Loucy (cell line): ENCODE results near the gene ARHGAP24.
"Not testable (repeated sequence)": the region's sequence is repeated elsewhere in the genome, so short reads cannot be mapped to it uniquely, and the experiment has no call there.

Experiments used
- H2AFZ ChIP-seq: fragments of 200-600 bp; sonication (generic); 2 replicates; pipeline ENCODE4 v1.6.0; 2016; ENCODE audit warnings: antibody characterized with exemption, mild to moderate bottlenecking, low read length, moderate library complexity
- H3F3A ChIP-seq: fragments of 200-600 bp; 2 replicates; pipeline ENCODE4 v1.6.0; 2016; ENCODE audit warnings: antibody characterized with exemption, low read depth, mild to moderate bottlenecking
- H3K27me3 ChIP-seq: fragments of 200-600 bp; sonication (generic); 2 replicates; pipeline ENCODE4 v1.6.1; 2014; ENCODE audit warnings: low read length, mild to moderate bottlenecking; ENCODE audit not compliant: insufficient read depth, poor library complexity, severe bottlenecking
- H3K36me3 ChIP-seq: fragments of 200-600 bp; sonication (generic); 2 replicates; pipeline ENCODE4 v1.6.1; 2016; ENCODE audit warnings: low read length; ENCODE audit not compliant: insufficient read depth
- H3K4me1 ChIP-seq: fragments of 200-600 bp; sonication (generic); 2 replicates; pipeline ENCODE4 v1.5.1; 2014; ENCODE audit warnings: low read length, mild to moderate bottlenecking; ENCODE audit not compliant: insufficient read depth, poor library complexity, severe bottlenecking
- H3K4me2 ChIP-seq: fragments of 200-600 bp; sonication (generic); 2 replicates; pipeline ENCODE4 v1.6.0; 2014; ENCODE audit warnings: antibody characterized with exemption, low read length, low read depth, mild to moderate bottlenecking; ENCODE audit not compliant: poor library complexity, severe bottlenecking
- H3K4me3 ChIP-seq: fragments of 200-600 bp; sonication (generic); 2 replicates; pipeline ENCODE4 v1.5.1; 2014; ENCODE audit warnings: low read length, mild to moderate bottlenecking, mixed read lengths; ENCODE audit not compliant: poor library complexity, severe bottlenecking
- H3K79me2 ChIP-seq: fragments of 200-600 bp; sonication (generic); 2 replicates; pipeline ENCODE4 v1.6.1; 2014; ENCODE audit warnings: low read length; ENCODE audit not compliant: insufficient read depth
- H3K9ac ChIP-seq: fragments of 200-600 bp; sonication (generic); 2 replicates; pipeline ENCODE4 v1.6.0; 2014; ENCODE audit warnings: mild to moderate bottlenecking, low read depth, low read length, moderate library complexity; ENCODE audit not compliant: poor library complexity, severe bottlenecking
- H3K9me2 ChIP-seq: fragments of 200-600 bp; sonication (generic); replicated peaks from 2 replicates; pipeline ENCODE4 v1.6.1; 2016; ENCODE audit warnings: low read depth, low read length, mixed read lengths
- H3K9me3 ChIP-seq: fragments of 200-600 bp; sonication (generic); 2 replicates; pipeline ENCODE4 v1.6.1; 2014; ENCODE audit warnings: mild to moderate bottlenecking, antibody characterized with exemption, low read length, low read depth; ENCODE audit not compliant: insufficient read depth
- H4K20me1 ChIP-seq: fragments of 200-600 bp; sonication (generic); 2 replicates; pipeline ENCODE4 v1.6.0; 2014; ENCODE audit warnings: antibody characterized with exemption, low read length, mild to moderate bottlenecking; ENCODE audit not compliant: insufficient read depth, poor library complexity, severe bottlenecking
- EZH2phosphoT487 ChIP-seq: fragments of 200-600 bp; IDR thresholded peaks from 2 replicates; pipeline ENCODE4 v1.6.1; 2018; ENCODE audit warnings: antibody characterized with exemption, mild to moderate bottlenecking, moderate library complexity, borderline replicate concordance
- TF ChIP-seq, protein P1 (sequence below): fragments of 200-600 bp; sonication (generic); conservative IDR thresholded peaks from 2 replicates; pipeline ENCODE4 v1.5.1; 2014; ENCODE audit warnings: mild to moderate bottlenecking, antibody characterized with exemption, low read length

The ARHGAP24 gene

DNA sequence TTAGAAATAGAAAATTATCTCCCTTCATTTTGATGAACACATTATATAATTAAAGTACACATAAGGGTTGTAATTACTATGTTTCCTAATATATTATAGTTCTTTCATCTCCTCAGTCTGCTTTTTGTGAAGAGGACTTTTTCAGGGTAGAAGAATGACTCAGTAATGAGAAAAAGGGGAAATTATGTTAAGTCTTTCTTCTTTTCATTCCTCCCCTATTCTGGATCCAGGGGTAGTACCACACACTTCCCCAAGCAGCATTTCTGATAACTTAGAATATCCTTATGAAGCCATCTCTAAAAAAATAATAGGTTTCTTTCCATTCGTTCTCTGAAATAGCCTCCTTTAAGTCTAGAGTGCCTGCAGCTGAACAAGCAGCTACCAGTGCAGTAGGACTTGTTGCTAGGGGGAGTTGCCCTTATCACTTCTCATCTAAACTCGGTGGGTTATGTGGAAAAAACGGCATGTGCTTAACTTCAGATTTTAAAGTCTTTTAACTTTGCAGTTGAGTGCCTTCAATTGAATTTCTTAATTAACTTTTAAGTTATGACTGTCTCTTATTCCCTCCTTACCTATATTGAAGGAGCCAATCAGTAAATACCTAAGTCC is 184.8 kb downstream of the ARHGAP24 start:
- Histone ChIP-seq H3K9me3 (no peaks in the 10 kb centered on the region), H3K4me2 (peak overlapping the region; percentile 10), H4K20me1 (no peaks in the 10 kb centered on the region), H2AFZ (no peak overlapping the region; the same call in 1 of the 2 replicates), H3K4me3 (no peak overlapping the region), H3K4me1 (peaks cover 3% of the 10 kb centered on the region), H3K36me3 (no peaks in the 10 kb centered on the region), H3K9me2 (no peaks in the 10 kb centered on the region), H3K79me2 (no peaks in the 10 kb centered on the region), H3K9ac (no peak overlapping the region), H3K27me3 (no peaks in the 10 kb centered on the region), H3F3A (no peaks in the 10 kb centered on the region)
- TF ChIP-seq EZH2phosphoT487 = no peak
- TF ChIP-seq, protein P1, sequence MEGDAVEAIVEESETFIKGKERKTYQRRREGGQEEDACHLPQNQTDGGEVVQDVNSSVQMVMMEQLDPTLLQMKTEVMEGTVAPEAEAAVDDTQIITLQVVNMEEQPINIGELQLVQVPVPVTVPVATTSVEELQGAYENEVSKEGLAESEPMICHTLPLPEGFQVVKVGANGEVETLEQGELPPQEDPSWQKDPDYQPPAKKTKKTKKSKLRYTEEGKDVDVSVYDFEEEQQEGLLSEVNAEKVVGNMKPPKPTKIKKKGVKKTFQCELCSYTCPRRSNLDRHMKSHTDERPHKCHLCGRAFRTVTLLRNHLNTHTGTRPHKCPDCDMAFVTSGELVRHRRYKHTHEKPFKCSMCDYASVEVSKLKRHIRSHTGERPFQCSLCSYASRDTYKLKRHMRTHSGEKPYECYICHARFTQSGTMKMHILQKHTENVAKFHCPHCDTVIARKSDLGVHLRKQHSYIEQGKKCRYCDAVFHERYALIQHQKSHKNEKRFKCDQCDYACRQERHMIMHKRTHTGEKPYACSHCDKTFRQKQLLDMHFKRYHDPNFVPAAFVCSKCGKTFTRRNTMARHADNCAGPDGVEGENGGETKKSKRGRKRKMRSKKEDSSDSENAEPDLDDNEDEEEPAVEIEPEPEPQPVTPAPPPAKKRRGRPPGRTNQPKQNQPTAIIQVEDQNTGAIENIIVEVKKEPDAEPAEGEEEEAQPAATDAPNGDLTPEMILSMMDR = no peak

DNA sequence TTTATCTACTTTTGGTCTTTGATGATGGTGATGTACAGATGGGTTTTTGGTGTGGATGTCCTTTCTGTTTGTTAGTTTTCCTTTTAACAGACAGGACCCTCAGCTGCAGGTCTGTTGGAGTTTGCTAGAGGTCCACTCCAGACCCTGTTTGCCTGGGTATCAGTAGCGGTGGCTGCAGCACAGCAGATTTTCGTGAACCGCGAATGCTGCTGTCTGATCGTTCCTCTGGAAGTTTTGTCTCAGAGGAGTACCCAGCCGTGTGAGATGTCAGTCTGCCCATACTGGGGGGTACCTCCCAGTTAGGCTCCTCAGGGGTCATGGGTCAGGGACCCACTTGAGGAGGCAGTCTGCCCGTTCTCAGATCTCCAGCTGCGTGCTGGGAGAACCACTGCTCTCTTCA is 191.7 kb downstream of the ARHGAP24 start:
- H3F3A ChIP-seq, H3K4me3 ChIP-seq, H3K4me1 ChIP-seq, H2AFZ ChIP-seq, H3K4me2 ChIP-seq, H4K20me1 ChIP-seq, H3K79me2 ChIP-seq, H3K9me2 ChIP-seq, H3K9ac ChIP-seq, H3K27me3 ChIP-seq, H3K9me3 ChIP-seq, H3K36me3 ChIP-seq: not testable (repeated sequence)

DNA sequence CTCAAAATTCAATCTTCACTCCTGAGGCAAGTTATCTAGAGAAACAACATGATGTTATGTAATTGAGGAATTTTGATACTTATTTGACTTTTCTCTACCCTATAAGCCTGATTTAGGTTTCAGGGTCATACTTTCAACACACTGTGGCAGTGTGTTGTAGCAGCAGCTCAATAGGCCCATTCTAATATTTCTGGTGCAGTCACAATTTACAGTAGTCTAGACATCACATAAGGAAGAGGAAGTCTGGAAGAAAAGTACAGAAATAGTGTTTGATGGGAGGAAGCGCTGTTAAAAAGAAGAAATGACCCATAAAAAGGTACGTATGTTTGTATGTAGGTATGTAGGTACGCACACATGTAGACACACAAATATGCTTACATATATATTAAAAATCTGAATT is 194.3 kb downstream of the ARHGAP24 start:
- no peaks in the 10 kb centered on the region for H3F3A ChIP-seq
- H3K9me3 ChIP-seq = no peaks in the 10 kb centered on the region
- no peaks in the 10 kb centered on the region for H3K9me2 ChIP-seq
- H3K4me3 ChIP-seq = no peak overlapping the region
- no peaks in the 10 kb centered on the region for H3K36me3 ChIP-seq
- no peaks in the 10 kb centered on the region for H3K27me3 ChIP-seq
- H3K4me1 ChIP-seq = no peaks in the 10 kb centered on the region
- no peaks in the 10 kb centered on the region for H3K79me2 ChIP-seq
- no peak for TF ChIP-seq EZH2phosphoT487
- TF ChIP-seq, protein P1 = no peak
- no peak overlapping the region for H2AFZ ChIP-seq
- H3K9ac ChIP-seq = no peak overlapping the region
- H4K20me1 ChIP-seq = no peaks in the 10 kb centered on the region
- no peak overlapping the region for H3K4me2 ChIP-seq

DNA sequence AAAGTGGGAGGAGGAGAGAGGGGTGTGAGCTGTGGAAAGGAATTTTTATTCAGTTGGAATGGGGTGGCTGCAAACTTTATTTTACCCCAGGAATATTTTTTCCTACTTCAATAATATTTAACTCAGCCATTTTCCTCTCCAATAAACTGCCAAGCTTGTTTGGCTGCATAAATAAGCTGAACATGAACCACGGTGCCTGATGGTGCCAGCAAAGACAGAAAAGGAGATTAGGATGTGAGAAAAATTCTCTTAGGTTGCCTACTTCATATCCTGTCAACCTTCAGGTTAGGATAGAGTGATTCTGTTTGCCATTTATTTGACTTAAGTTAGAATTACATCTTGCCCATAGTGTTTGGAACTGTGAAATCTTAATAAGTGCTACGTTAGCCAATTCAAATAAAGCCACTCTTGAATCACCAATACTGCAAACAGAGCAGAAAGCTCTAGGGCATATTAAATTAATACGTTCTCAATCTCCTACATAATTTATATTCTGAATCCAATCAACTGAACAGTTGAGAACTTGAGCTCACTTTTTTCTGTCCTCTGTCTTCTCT is 195.1 kb downstream of the ARHGAP24 start:
- no peak overlapping the region for H3K4me2 ChIP-seq

More for the DNA sequence above, 195.1 kb downstream of the ARHGAP24 start:
- Histone ChIP-seq H3K4me1 (no peaks in the 10 kb centered on the region), H2AFZ (no peak overlapping the region), H3K9me2 (no peaks in the 10 kb centered on the region), H3F3A (no peaks in the 10 kb centered on the region), H3K9ac (no peak overlapping the region), H4K20me1 (no peaks in the 10 kb centered on the region), H3K36me3 (no peaks in the 10 kb centered on the region), H3K9me3 (no peaks in the 10 kb centered on the region), H3K79me2 (no peaks in the 10 kb centered on the region), H3K27me3 (no peaks in the 10 kb centered on the region), H3K4me3 (no peak overlapping the region)
- no peak for TF ChIP-seq EZH2phosphoT487
- TF ChIP-seq, protein P1 = no peak
